ENCODE measurements around the gene XPO6.

XPO6 gene

GRCh38 chr16:28210264-28210663 is 1.5 kb downstream of the XPO6 start:
- no peak for FAIRE-seq

- FAIRE-seq: no peak
These were observed 2.9 kb downstream of the XPO6 start for GRCh38 chr16:28208824-28209223.

GRCh38 chr16:28208131-28208530 is 3.6 kb downstream of the XPO6 start:
- no peak for FAIRE-seq

GRCh38 chr16:28207399-28207798 is 4.4 kb downstream of the XPO6 start:
- FAIRE-seq: no peak

- no peak for FAIRE-seq
These were observed 5.8 kb downstream of the XPO6 start for GRCh38 chr16:28205974-28206373.

GRCh38 chr16:28205117-28205899 is 6.5 kb downstream of the XPO6 start:
- no peak for FAIRE-seq

GRCh38 chr16:28204622-28205021 is 7.1 kb downstream of the XPO6 start:
- FAIRE-seq: no peak

GRCh38 chr16:28204204-28204603 is 7.6 kb downstream of the XPO6 start:
- FAIRE-seq: no peak

- FAIRE-seq: no peak
These were observed 9.5 kb downstream of the XPO6 start for GRCh38 chr16:28202147-28202746.

- FAIRE-seq: no peak
These were observed 11.1 kb downstream of the XPO6 start for GRCh38 chr16:28200661-28201060.

- FAIRE-seq: no peak
These were observed 15.3 kb downstream of the XPO6 start for GRCh38 chr16:28196387-28196987.

GRCh38 chr16:28195859-28196258 is 15.9 kb downstream of the XPO6 start:
- FAIRE-seq: no peak

- FAIRE-seq: no peak
These were observed 18.0 kb downstream of the XPO6 start for GRCh38 chr16:28193530-28194423.

GRCh38 chr16:28192806-28193529 is 18.8 kb downstream of the XPO6 start:
- FAIRE-seq: no peak

GRCh38 chr16:28191364-28191960 is 20.3 kb downstream of the XPO6 start:
- no peak for FAIRE-seq

- no peak for FAIRE-seq
These were observed 22.5 kb downstream of the XPO6 start for GRCh38 chr16:28189245-28189644.

GRCh38 chr16:28188085-28188916 is 23.5 kb downstream of the XPO6 start:
- no peak for FAIRE-seq

- no peak for FAIRE-seq
These were observed 24.2 kb downstream of the XPO6 start for GRCh38 chr16:28187595-28188004.

- no peak for FAIRE-seq
These were observed 25.0 kb downstream of the XPO6 start for GRCh38 chr16:28186752-28187151.

GRCh38 chr16:28185696-28186095 is 26.1 kb downstream of the XPO6 start:
- no peak for FAIRE-seq

GRCh38 chr16:28184625-28185024 is 27.1 kb downstream of the XPO6 start:
- no peak for FAIRE-seq

Measured in endometrium (tissue), 2 donors.